Right lobe of liver (tissue), 4 donors: ENCODE data around the gene SEMA3A.

Experiments
- POLR2A ChIP-seq: fragments of 450-650 bp; IDR thresholded peaks from one replicate; pipeline ENCODE4 v1.6.1; 2017; ENCODE audit warnings: antibody characterized with exemption, mild to moderate bottlenecking
- TF ChIP-seq, protein P1 (sequence below), 4 donors: fragments of 200-600 bp in 3 of 4; fragments of 450-650 bp in 1 of 4; IDR thresholded peaks; one replicate each; pipeline versions ENCODE4 v1.5.1 to v1.8.0; 2016 to 2022; ENCODE audit warnings: antibody characterized with exemption in 4 of 4, mild to moderate bottlenecking in 2 of 4
- donor health status: DM: no; HTN: no; CAD: no.
- donor health status: DM: no; HTN: no; CAD: no.
- donor health status: DM: no; HTN: yes; CAD: no.

DNA sequence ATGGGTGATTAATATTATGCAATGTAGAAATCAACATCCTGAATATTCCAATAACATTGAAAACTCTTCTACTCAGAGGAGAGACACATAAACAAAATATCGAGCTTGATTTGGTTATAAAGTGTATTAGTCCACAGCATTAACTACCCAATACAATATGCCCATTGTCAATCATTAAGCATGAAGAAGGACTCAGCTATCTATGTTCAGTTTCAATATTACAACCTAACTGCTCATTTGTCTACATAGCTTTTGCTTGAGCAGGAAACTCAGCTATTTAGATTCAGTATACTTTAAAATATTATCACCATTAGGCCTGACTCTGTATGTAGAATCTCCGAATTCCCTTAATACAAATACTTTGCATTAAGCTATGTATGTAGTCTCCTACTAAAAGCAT, 262.6 kb downstream of the SEMA3A start:
- TF ChIP-seq, protein P1, sequence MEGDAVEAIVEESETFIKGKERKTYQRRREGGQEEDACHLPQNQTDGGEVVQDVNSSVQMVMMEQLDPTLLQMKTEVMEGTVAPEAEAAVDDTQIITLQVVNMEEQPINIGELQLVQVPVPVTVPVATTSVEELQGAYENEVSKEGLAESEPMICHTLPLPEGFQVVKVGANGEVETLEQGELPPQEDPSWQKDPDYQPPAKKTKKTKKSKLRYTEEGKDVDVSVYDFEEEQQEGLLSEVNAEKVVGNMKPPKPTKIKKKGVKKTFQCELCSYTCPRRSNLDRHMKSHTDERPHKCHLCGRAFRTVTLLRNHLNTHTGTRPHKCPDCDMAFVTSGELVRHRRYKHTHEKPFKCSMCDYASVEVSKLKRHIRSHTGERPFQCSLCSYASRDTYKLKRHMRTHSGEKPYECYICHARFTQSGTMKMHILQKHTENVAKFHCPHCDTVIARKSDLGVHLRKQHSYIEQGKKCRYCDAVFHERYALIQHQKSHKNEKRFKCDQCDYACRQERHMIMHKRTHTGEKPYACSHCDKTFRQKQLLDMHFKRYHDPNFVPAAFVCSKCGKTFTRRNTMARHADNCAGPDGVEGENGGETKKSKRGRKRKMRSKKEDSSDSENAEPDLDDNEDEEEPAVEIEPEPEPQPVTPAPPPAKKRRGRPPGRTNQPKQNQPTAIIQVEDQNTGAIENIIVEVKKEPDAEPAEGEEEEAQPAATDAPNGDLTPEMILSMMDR (IDR thresholded peaks at IDR 0.05): no peak
- no peak for TF ChIP-seq POLR2A
